SKM-1 (cell line): ENCODE results near the gene EFCC1.

Source experiments
- DNase-seq: peaks from one replicate; lab custom pipeline; 2025; ENCODE audit not compliant: unreplicated experiment; lab: John Stamatoyannopoulos, UW

EFCC1 gene

DNA sequence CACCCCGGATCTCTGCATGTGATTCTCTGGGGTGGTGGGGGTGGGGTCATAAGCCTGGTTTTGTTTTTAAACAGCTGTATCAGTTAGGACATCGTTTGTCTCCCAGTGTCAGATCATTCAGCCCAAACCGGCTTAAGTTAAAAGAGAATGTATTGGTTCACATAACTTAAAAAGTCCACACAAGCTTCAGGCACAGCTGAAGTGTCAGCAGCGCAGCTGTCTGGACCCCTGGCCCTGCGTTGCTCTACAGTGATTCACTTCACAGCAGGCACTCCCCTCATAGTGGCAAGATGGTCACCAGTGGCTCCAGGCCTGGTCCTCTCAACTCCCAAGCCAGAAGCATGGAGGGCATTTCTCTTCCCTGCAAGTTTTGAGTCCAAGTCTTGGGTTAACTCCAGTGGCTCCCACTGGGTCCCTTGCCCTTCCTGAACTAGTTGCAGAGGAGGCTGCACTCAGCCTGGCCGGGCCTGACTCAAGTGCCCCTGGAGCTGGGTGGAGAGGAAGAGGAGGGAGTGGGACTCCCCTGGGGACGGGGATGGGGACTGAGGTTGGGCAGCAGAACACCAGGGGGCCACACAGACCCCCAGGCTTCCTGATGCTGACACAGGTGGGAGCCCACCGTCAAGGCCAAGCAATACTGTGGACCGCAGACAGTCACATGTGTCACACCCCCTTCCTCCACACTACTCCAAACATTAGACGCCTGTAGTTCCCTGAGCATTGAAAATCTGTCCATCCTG is 30.5 kb downstream of the EFCC1 start:
- DNase-seq, result no peak

DNA sequence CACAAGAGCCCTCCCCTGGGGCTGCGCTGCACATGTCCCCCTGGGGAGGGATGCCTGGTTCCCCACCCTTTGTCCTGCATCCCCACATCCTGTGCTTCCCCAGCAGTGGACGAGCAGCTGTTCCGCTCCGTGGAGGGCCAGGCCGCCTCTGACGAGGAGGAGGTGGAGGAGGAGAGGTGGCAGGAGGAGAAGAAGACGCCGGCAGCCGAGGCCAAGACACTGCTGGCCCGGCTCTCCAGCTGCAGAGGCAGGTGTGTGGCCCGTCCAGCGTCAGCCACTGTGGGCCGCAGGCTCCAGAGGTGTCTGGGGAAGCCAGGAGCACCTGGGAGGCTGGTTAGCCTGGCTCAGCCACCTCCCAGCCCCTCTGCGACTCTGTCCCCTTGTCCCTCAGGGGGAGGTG is 31.6 kb downstream of the EFCC1 start:
- no peak for DNase-seq

DNA sequence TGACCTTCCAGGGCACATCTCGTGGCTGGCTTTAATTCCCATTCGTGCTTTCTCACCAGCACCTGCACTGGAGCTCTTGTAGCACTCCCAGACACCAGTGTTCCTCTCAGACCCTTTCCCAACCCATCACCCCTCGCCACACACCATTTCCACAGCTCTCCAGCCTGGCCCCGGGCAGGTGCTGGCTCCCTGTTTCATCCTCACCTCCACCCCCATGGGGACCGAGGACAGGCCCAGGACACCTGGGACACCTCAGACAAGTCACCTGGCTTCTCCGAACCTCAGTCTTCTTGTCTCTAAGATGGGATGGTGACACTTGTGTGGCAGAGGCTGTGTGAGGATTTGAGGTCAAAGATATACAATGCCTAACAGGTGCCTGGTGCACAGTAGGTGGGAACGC is 32.0 kb downstream of the EFCC1 start:
- no peak for DNase-seq

- no peak for DNase-seq
These were observed 32.7 kb downstream of the EFCC1 start for GRCh38 chr3:129033633-129034321.

- DNase-seq, result no peak
These were observed 33.5 kb downstream of the EFCC1 start for GRCh38 chr3:129034642-129035041.

DNA sequence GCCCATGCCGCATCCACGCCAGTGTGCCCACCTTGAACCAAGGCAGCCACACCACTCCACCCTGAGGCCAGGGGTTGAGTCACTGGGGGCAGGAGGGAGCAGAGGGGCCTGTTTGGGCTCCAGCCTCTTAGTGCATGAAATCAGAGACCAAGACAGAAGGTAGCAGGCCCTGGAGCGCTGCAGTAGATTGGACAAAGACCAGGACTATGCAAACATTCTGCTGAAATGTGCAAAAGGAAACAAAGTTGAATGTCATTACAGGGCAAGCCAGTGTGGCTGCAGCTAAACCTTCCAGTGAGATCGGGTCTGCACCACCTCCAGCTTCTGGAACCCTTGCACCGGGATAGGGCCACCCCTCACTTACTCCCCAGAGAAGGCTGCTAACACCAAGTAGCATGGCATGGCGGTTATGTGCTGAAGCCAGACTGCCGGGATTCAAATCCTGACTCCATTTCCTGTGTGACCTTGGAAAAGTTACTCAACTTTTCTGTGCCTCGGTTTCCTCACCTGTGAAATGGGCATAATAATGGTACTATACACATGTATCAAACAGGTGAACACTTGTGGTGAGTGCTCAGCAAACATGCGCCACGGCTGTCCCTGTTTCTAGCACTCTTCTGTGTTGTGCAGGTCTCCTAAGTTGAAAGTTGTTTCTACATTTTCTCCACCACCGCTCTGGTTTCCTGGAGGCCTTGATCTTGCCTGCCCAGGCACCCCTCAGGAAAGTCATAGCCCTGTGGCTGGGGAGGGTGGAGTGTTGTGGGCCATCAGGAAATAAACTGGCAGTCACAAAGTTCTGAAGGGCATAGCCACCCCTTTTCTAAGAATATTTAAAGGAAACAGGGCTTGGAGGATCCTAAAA is 34.5 kb downstream of the EFCC1 start:
- no peak for DNase-seq

DNA sequence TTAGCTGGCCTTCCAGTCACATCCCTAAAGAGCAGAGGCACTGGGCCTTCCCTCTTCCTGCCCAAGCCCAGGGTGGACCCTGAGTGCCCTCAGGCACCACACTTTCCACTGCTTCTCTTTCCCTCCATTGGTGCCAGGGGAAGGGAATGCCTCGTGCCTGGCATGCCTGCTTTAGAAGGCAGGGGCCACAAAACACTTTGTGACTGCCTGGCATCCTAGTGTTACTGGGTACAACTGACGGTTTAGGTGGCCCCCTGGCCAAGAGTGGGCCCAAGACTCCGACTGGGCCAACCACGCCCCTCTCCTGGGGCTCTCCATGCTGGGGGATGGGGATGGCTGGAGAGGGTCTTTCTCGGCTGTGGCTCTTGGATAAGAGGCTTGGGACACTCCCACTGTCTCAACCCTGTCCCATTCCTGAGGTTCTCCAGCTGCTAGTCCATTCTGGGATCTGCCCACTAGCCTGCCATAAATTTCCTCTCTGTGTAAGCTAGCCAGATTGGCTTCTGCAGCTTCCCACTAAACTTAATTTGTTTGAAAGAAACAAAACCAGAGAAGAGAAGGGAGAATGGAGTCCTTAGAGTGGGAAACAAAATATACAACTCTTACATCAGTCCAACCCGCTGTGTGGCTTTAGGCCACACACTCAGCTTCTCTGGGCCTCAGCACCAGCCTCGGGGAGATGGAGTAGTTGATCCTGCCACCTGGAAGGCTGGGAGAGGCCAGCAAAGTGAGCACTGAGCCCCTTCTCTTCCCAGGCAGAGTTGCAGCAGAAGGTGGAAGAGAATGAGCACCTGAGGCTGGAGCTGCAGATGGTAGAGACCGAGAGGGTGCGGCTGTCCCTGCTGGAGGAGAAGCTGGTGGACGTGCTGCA is 35.4 kb downstream of the EFCC1 start:
- no peak for DNase-seq

DNA sequence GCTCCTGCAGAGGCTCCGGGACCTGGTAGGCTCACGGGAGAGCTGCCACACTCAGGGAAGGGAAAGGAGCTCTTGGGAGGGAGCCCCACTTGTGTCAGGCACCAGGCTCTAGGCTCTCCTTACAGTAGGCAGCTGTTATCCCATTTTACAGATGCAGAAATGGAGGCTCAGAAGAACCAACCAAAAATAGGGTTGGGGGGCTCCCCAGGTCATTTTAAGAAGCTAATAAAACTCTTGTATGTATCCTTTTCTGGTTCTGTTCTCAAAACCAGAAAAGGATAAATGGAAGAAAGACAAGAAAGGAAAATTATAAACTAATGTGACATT is 36.0 kb downstream of the EFCC1 start:
- DNase-seq, result no peak

DNA sequence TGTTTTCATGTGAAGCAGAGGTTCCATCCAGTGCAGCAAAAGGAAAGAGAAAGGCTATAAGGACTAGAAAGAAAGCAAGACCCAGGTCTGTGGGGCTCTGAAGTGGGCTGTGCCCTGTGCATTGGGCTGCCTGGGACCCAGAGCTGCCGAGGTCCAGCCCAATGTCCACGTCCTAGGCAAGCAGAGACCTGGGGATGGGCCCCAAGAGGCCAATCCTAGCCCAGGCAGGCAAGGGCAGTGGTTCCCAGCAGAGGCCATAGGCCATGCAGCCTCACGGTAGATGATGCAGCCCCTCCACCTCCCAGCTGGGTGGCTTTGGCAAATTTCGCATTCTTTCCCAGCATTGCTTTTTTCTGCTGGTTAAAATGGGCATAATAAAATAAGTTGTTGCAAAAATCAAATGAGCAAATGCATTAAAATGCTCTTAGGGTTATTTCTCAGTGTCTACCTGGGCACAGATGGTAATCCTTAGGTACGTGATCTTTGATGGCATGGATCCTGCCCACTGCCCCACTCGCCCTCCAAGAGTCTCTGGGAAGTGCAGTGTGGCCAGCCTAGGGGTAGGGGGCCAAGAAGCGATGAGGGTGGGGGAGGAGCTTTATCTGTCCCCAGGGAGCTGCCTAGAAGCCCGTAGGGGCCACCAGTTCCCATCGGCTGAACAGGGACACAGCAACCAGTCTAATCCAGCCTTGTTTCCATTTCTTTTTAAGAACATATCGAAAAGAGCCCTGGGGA is 37.2 kb downstream of the EFCC1 start:
- no peak for DNase-seq

GRCh38 chr3:129039271-129040038 is 38.4 kb downstream of the EFCC1 start:
- DNase-seq, result no peak

DNA sequence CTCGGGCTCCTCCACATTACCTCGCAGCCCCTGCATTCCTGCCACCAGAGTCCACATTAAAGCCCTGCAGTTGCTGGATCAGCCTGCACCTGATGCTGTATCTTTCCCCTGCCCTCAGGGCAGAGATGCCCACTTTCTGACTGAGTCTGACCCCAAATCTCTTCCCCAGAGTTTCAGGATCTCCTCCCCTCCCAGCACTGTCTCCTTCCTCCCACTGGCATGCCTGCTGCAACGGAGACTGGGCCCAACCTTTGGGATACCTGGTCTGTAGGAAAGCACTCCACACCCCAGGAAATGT is 38.9 kb downstream of the EFCC1 start:
- no peak for DNase-seq

DNA sequence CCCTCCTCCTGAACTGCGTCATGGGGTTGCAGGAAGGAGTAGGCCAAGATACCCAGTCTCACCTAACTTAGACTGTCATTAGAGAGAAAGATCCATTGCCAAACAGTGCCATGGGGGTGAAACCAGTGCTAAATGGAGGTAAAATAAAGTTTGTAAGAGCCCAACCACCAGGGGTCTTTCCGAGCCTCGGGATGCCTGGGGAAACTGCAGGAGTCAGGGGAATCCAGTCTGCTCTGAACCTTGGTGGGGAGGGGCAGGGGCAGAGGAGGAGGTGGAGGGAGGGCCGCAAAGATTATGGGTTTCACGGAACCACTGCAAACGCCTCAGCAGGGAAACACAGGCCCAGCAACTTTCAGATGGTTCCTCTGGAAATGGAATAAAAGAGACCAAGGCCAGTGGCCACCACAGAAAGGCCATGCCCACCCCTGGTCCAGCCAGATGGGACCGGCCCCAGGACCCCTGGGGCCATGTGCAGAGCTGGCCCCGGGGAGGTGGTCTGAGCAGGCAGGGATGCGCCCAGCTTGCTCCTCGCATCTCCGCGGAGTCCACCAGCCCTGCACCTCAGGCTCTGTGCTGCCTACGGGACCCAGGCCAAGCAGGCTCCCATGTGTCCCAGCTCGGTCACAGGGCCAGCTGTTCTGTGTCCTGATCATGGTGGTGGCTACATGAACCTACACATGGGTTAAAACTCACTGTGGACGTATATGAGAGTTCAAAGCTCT is 39.6 kb downstream of the EFCC1 start:
- DNase-seq, result no peak

GRCh38 chr3:129045675-129046036 is 44.6 kb downstream of the EFCC1 start:
- DNase-seq, result no peak

DNA sequence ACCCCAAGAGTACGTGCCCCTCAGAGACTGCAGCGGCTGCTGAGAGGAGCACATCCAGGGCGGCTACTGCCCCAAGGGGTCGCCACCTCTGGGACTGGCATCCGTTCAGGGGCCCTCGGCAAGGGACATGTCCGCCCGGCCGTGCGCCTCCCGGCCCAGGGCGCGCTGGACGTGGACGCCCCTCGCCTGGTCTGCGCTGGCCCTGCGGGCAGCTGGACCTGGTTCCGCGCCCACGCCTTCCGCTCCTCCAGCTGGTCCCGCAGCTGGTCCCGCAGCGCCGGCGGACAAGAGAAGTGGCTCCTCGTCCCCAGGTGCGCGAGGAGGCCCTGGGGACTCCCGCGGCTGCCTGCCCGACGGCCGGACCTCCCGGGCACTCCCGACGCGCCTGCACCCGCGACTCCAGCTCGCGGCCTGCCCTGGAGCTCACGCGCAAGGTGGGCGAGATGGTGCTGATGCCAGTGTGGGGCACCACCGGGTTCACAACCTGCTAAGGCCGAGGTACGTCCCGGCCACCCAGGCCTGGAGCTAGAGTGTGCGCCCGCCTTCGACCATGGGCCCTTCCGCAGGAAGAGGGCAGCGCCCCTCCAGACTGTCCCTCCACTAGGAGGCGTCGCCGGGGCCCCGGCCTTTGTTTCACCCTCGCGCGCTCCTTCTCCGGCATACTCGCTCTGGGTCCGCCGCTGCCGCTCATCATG is 45.1 kb downstream of the EFCC1 start:
- DNase-seq, result no peak

DNA sequence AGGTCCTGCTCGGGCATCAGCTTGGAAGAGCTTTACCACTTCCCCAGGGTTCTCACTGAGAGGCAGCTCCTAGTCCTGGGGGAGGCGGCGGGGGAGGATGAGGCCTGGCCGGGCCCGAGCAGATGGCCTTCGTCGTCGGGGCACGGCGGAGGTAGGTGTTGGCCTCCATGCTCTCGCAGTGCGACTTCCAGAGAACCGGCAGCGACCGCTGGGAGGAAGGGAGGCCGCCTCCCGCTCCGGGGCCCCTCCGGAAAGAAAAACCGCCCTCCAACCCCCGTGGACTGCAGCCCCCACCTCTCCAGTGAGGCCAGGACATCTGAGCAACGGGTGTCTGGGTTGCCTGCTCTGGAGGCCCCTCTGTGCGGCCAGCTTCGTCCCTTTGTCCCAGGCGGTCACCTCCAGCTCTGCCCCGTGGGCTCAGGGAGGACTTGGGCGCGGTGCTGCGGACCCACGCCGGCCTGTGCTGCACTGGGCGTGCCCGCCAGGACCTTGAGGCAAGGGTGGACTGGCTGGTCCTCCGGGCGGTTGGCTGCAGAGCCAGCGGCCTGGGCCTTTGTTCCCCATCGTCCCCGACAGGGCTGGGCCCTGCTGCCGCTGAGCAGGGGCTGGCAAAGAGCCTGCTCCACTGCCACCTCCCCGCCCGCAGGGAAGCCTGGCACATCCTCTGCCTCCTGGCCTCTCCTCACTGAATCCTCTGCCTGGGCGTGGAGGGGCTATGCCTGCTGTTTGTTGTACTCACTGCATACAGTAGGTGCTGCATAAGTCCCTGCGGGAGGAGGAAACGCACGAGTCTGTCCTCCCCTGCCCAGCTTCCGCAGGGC is 45.8 kb downstream of the EFCC1 start:
- DNase-seq, result no peak

DNA sequence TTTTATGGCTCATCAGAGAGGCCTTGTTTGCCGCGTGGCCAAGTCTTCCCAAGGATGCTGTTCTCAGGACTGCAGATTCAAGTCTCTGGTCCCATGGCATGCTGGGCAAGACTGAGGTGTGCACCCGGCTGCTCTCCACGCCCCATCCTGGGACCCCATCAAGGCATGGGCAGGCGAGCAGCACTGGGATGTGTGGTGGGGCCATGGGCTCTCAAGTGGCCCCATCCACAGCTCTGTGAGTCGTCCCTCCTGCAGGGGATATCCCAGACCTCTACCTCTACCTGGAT is 46.4 kb downstream of the EFCC1 start:
- DNase-seq, result no peak

GRCh38 chr3:129050556-129051295 is 49.6 kb downstream of the EFCC1 start:
- no peak for DNase-seq
